HCT116 (cell line): ENCODE data around the gene TNRC6C. TPM values are rescaled to one million over a fixed set of nuclear protein-coding genes. Genes with fewer than 3 reads are reported as not detected.

Source experiments
- ATAC-seq: fragments of 200-7000 bp; cut with Tn5 transposase; 2 replicates; pipeline ENCODE4 v1.9.1; 2020; ENCODE audit warnings: mild to moderate bottlenecking, moderate library complexity
- BruUV-seq: library from RNA; stranded (reverse); fragments of 400-500 nt; replicated peaks from 2 replicates; lab custom pipeline; 2021; lab: Mats Ljungman, UMichigan
- CTCF ChIA-PET: fragments of 300-600 bp; sonication (Branson Sonifier 250); formaldehyde crosslinking; loops from one replicate; lab custom pipeline; 2021; ENCODE audit warnings: antibody characterized with exemption; lab: Charles Lee
- POLR2A ChIA-PET: fragments of 300-600, 350-600 bp; sonication (Branson Sonifier 250); formaldehyde crosslinking; loops from one replicate; lab custom pipeline; 2021; ENCODE audit warnings: antibody characterized with exemption; lab: Charles Lee
- RAD21 ChIA-PET, 2 experiments: fragments of 300-600 bp; sonication (Branson Sonifier 250); formaldehyde crosslinking; loops; one replicate each; lab custom pipeline; 2023; ENCODE audit warnings: low total read pairs in 2 of 2; ENCODE audit not compliant: uncharacterized antibody in 2 of 2, unreplicated experiment in 2 of 2, low non-redundant PET in 1 of 2; lab: Charles Lee
- DNase-seq: peaks from one replicate; pipeline ENCODE4 v3.0.0-alpha.2; 2010; ENCODE audit warnings: low read depth, low spot score
- H2AFZ ChIP-seq: fragments of 200-600 bp; shearing (Covaris generic), sonication (generic); 2 replicates; pipeline ENCODE4 v1.6.1; 2017; ENCODE audit warnings: low read depth, mixed run types, mixed read lengths, antibody characterized with exemption, low read length; ENCODE audit not compliant: poor library complexity, severe bottlenecking
- H3K27ac ChIP-seq: 2 replicates; pipeline ENCODE4 v1.5.1; 2012; ENCODE audit warnings: low read depth, low read length
- H3K27me3 ChIP-seq: fragments of 200-600 bp; sonication (generic); 2 replicates; pipeline ENCODE4 v1.6.1; 2016; ENCODE audit warnings: mixed run types, low read length, mixed read lengths; ENCODE audit not compliant: insufficient read depth
- H3K36me3 ChIP-seq, 2 experiments: fragments of 200-500 bp in 1 of 2; fragments of 200-600 bp in 1 of 2; sonication (Bioruptor generic) in 1 of 2; sonication (generic) in 1 of 2; 2 replicates each; pipeline versions ENCODE4 v1.5.1 to v1.6.1; 2014 to 2016; ENCODE audit warnings: low read length in 2 of 2, inconsistent platforms in 1 of 2, mixed read lengths in 1 of 2, mixed run types in 1 of 2; ENCODE audit not compliant: insufficient read depth in 2 of 2, control insufficient read depth in 1 of 2
- H3K4me1 ChIP-seq, 2 experiments: fragments of 200-600 bp in 1 of 2; sonication (generic) in 1 of 2; 2 replicates each; pipeline versions ENCODE4 v1.5.1 to v1.6.1; 2012 to 2017; ENCODE audit warnings: low read length in 2 of 2, inconsistent platforms in 1 of 2, mild to moderate bottlenecking in 1 of 2, mixed read lengths in 1 of 2, mixed run types in 1 of 2, moderate library complexity in 1 of 2; ENCODE audit not compliant: insufficient read depth in 2 of 2, control insufficient read depth in 1 of 2
- H3K4me2 ChIP-seq: fragments of 200-600 bp; sonication (generic); 2 replicates; pipeline ENCODE4 v1.6.1; 2017; ENCODE audit warnings: mixed run types, low read length, mixed read lengths
- H3K4me3 ChIP-seq, 2 experiments: fragments of 200-600 bp in 1 of 2; sonication (generic) in 1 of 2; replicated peaks in 1 of 2; 2 replicates each; pipeline ENCODE4 v1.5.1; 2011 to 2016; ENCODE audit warnings: low read length in 2 of 2, control low read depth in 1 of 2, low read depth in 1 of 2, mild to moderate bottlenecking in 1 of 2, mixed read lengths in 1 of 2, mixed run types in 1 of 2
- H3K79me2 ChIP-seq: fragments of 200-600 bp; sonication (generic); 2 replicates; pipeline ENCODE4 v1.6.1; 2017; ENCODE audit warnings: mild to moderate bottlenecking, mixed run types, low read length, moderate library complexity, mixed read lengths; ENCODE audit not compliant: insufficient read depth
- H3K9ac ChIP-seq: fragments of 200-600 bp; sonication (generic); 2 replicates; pipeline ENCODE4 v1.6.1; 2016; ENCODE audit warnings: low read length, mixed read lengths
- H3K9me2 ChIP-seq: fragments of 200-600 bp; sonication (generic), shearing (Covaris generic); 2 replicates; pipeline ENCODE4 v1.6.1; 2017; ENCODE audit warnings: mixed run types, mild to moderate bottlenecking, moderate library complexity; ENCODE audit not compliant: insufficient read depth
- H3K9me3 ChIP-seq, 2 experiments: fragments of 200-500 bp in 1 of 2; fragments of 200-600 bp in 1 of 2; sonication (Bioruptor generic) in 1 of 2; sonication (generic) in 1 of 2; 2 replicates each; pipeline ENCODE4 v1.6.1; 2014 to 2017; ENCODE audit warnings: low read length in 2 of 2, mixed read lengths in 2 of 2, inconsistent platforms in 1 of 2, low read depth in 1 of 2, mild to moderate bottlenecking in 1 of 2, mixed run types in 1 of 2, moderate library complexity in 1 of 2; ENCODE audit not compliant: control insufficient read depth in 1 of 2, insufficient read depth in 1 of 2
- H4K20me1 ChIP-seq: fragments of 200-600 bp; sonication (generic), shearing (Covaris generic); 2 replicates; pipeline ENCODE4 v1.6.1; 2017; ENCODE audit warnings: mixed run types, mild to moderate bottlenecking, moderate library complexity; ENCODE audit not compliant: insufficient read depth
- CBX3 ChIP-seq: IDR thresholded peaks from 2 replicates; pipeline ENCODE4 v1.6.1; 2012; ENCODE audit warnings: low read depth
- EZH2 ChIP-seq: fragments of 200-600 bp; sonication (generic); IDR thresholded peaks from 2 replicates; pipeline ENCODE4 v1.6.1; 2017; ENCODE audit warnings: antibody characterized with exemption, mixed run types
- EZH2phosphoT487 ChIP-seq: fragments of 200-600 bp; IDR thresholded peaks from 2 replicates; pipeline ENCODE4 v1.6.1; 2018; ENCODE audit warnings: antibody characterized with exemption, borderline replicate concordance
- FOSL1 ChIP-seq: IDR thresholded peaks from 2 replicates; pipeline ENCODE4 v1.6.1; 2012; ENCODE audit warnings: low read depth
- RAD21 ChIP-seq: IDR thresholded peaks from 2 replicates; pipeline ENCODE4 v1.6.1; 2012; ENCODE audit warnings: low read depth, mild to moderate bottlenecking
- SIN3A ChIP-seq: IDR thresholded peaks from 2 replicates; pipeline ENCODE4 v1.6.1; 2012; ENCODE audit warnings: low read depth
- TCF7L2 ChIP-seq: IDR thresholded peaks from 2 replicates; pipeline ENCODE4 v1.7.0; 2011; ENCODE audit warnings: borderline replicate concordance, inconsistent platforms; ENCODE audit not compliant: insufficient read depth, insufficient read length; ENCODE audit errors: extremely low read depth
- ZFX ChIP-seq: fragments of 450-650 bp; IDR thresholded peaks from 2 replicates; pipeline ENCODE4 v1.6.1; 2017
- intact Hi-C: fragments of 100-400 bp; cut with micrococcal nuclease; formaldehyde crosslinking; loops from 2 replicates; pipeline ENCODE4 v1.10.0; 2022
- total RNA-seq: library from RNA; stranded (reverse); gene quantifications from one replicate; pipeline ENCODE4 v1.2.1, GENCODE V29; 2021; ENCODE audit not compliant: unreplicated experiment
- TF ChIP-seq, protein P1 (sequence below): IDR thresholded peaks from 2 replicates; pipeline ENCODE4 v1.6.1; 2011; ENCODE audit warnings: mild to moderate bottlenecking, low read length, moderate library complexity; ENCODE audit not compliant: insufficient replicate concordance; ENCODE audit errors: extremely low read depth
- TF ChIP-seq, protein P2 (sequence below): IDR thresholded peaks from 2 replicates; pipeline ENCODE4 v1.6.1; 2012

Gene TNRC6C
- total RNA-seq, 1 experiment from 2014 or later = 23.4 TPM

DNA sequence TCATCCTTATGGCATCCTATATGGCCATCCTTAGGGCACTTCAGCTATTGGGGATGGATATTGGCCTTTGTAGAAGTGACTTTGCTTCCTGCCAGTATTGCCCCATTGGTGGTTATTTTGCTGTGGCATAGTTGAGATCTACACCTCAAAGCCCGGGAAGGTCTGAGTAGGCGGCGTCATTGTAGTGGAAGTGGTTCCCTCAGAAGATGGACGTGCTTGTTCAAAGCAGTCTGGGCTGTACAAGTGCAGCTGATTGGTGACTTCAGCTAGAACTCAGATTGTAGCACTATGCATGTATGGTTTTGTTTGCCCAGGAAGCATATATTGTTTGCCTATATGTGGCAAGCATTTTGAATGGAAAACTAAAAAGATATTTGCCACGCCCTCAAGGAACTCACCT, 86.8 kb downstream of the TNRC6C start:
- Histone ChIP-seq H3K9ac (no peak overlapping the region), H3K36me3 (peaks cover 7 to 12% of the 10 kb centered on the region in 2 experiments), H3K27me3 (no peaks in the 10 kb centered on the region), H3K4me2 (no peak overlapping the region), H3K79me2 (no peaks in the 10 kb centered on the region), H3K4me1 (peaks cover 13 to 28% of the 10 kb centered on the region in 2 experiments), H3K4me3 (no peak overlapping the region), H3K9me2 (no peaks in the 10 kb centered on the region), H3K27ac (no peak overlapping the region), H4K20me1 (no peaks in the 10 kb centered on the region), H3K9me3 (no peaks in the 10 kb centered on the region; a peak in 1 of 4 replicates), H2AFZ (no peak overlapping the region)
- no peak for DNase-seq
- ChIA-PET CTCF (no interaction called here), RAD21 (no interaction called here), POLR2A (no interaction called here)
- no peak for ATAC-seq
- TF ChIP-seq EZH2phosphoT487 (no peak), ZFX (no peak), CBX3 (no peak), SIN3A (no peak), RAD21 (no peak), FOSL1 (no peak)
- TF ChIP-seq, protein P1, sequence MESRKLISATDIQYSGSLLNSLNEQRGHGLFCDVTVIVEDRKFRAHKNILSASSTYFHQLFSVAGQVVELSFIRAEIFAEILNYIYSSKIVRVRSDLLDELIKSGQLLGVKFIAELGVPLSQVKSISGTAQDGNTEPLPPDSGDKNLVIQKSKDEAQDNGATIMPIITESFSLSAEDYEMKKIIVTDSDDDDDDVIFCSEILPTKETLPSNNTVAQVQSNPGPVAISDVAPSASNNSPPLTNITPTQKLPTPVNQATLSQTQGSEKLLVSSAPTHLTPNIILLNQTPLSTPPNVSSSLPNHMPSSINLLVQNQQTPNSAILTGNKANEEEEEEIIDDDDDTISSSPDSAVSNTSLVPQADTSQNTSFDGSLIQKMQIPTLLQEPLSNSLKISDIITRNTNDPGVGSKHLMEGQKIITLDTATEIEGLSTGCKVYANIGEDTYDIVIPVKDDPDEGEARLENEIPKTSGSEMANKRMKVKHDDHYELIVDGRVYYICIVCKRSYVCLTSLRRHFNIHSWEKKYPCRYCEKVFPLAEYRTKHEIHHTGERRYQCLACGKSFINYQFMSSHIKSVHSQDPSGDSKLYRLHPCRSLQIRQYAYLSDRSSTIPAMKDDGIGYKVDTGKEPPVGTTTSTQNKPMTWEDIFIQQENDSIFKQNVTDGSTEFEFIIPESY = no peak
- TF ChIP-seq, protein P2, sequence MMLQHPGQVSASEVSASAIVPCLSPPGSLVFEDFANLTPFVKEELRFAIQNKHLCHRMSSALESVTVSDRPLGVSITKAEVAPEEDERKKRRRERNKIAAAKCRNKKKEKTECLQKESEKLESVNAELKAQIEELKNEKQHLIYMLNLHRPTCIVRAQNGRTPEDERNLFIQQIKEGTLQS = no peak
- BruUV-seq = no TSS peak
- intact Hi-C loops = no loop called here

DNA sequence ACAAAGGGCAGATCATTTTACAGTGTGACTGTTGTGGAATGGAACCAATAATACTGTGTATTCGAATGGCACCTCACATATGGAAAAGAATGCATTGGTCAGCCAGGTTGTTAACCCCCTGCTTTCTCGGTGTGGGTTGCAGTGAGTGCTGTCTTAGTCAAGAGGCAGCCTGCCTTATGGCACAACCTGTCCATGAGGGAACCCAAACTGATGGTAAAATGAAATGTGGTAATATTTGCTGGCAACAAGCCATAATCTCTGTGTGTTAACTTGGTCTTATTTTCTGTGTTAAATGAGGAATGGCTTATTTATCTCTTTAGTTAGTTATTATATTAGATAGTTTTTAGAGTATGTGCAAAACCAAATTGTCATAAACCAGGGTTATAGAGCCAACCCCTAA, 88.4 kb downstream of the TNRC6C start:
- ChIA-PET RAD21 (no interaction called here), CTCF (no interaction called here), POLR2A (interaction anchor here (0.6 kb wide), 1 partner anchor 382 kb away, joined by 4 read pairs; no protein-coding TSS in a partner anchor)
- Histone ChIP-seq H4K20me1 (no peaks in the 10 kb centered on the region), H3K36me3 (peaks cover 7 to 12% of the 10 kb centered on the region in 2 experiments), H3K79me2 (no peaks in the 10 kb centered on the region), H3K27me3 (no peaks in the 10 kb centered on the region), H3K9me2 (no peaks in the 10 kb centered on the region), H3K27ac (no peak overlapping the region), H3K4me2 (no peak overlapping the region), H2AFZ (no peak overlapping the region), H3K9me3 (no peaks in the 10 kb centered on the region; a peak in 1 of 4 replicates), H3K4me3 (no peak overlapping the region), H3K4me1 (peaks cover 4 to 13% of the 10 kb centered on the region in 2 experiments), H3K9ac (no peak overlapping the region)
- ATAC-seq (no peak), DNase-seq (no peak)
- intact Hi-C loops = no loop called here
- no TSS peak for BruUV-seq
- TF ChIP-seq CBX3 (no peak), EZH2 (no peak), RAD21 (no peak), ZFX (no peak), TCF7L2 (no peak)
- TF ChIP-seq, protein P1 = no peak
